AG08395 (cell line): ENCODE data around the gene MEIS1.
"Not testable (repeated sequence)": the region's sequence is repeated elsewhere in the genome, so short reads cannot be mapped to it uniquely, and the experiment has no call there.

Experiments
- DNase-seq: peaks from one replicate; pipeline ENCODE4 v3.0.0; 2012; ENCODE audit warnings: mixed read lengths, low spot score

The MEIS1 gene

GRCh38 chr2:66467718-66468117 lies 32.8 kb downstream of the MEIS1 start:
- no peak for DNase-seq

DNA sequence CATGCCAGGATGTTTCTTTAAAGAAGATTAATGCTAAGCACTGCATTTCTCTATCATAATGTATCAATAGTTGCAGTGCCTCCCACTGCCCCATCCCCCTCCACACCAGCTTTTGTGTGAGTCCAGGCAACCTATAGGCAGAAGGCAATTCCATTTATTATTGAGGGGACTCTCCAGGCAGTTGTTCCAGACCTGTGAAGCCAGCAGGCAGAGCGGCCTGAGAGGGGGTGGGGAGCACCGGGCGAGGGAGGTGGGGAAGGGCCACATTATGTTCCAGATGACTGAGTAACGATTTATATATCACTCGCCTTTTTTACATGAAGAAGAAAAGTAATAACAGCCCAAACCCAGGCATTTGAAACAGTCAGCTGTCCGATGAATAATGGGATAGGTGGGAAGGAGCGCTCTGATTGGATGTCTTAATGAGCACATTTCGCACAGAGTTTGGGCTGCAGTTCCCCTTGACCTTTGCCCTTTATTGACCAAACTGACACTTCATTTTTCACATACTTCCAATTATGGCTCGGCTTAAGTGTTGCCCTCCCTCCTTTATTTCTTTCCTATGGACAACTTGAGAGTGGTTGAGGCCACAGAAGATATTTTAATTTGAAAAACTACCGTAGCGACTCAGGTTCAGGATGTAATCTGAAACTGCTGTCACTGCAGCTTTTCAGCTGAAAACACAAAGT lies 34.4 kb downstream of the MEIS1 start:
- no peak for DNase-seq

DNA sequence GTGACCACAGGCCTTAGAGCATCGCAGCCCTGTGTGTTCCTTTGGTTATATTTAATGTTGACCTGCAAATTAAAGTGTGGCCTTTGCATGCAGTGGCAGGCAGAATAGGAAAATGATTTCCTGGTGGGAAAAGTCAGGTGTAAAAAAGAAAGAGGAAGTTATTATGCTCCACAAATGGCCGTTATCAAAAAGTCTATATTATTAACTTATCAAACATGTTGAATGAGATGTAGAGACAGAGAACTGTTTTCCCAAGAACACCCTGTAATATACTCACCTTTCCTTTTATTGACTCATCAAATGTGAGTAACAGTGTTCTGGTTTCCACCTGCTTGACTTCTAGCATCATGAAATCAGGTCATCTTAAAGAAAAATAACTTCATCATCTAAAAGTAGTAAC lies 35.3 kb downstream of the MEIS1 start:
- no peak for DNase-seq

DNA sequence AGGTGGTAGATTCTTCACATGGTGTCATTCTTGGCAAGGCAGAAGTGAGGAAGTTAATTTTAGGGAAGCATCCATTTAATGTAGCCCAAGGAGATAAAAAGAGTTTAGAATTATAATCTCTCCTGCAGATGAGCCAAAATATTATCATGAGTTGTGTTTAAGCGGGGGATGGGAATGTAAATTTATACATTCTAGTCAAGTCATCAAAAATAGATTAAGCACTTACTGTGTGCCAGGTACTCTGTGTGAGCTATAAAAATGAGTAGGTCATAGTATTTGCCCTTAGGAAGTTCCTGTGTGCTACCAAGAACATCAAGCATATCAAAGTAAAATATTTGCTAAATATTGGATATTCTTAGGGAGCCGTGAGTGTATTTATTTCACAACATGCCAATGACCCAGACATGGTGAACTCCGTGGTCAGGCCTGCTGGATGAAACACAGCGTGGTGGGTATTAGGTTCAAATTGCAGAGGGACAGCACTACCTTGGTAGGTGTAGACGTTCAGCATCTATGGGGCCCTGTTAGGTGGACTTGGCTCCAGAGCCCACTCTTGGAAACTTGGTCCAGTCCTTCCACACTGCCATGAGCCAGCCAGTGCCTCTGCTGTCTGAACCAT lies 37.4 kb downstream of the MEIS1 start:
- DNase-seq = no peak

DNA sequence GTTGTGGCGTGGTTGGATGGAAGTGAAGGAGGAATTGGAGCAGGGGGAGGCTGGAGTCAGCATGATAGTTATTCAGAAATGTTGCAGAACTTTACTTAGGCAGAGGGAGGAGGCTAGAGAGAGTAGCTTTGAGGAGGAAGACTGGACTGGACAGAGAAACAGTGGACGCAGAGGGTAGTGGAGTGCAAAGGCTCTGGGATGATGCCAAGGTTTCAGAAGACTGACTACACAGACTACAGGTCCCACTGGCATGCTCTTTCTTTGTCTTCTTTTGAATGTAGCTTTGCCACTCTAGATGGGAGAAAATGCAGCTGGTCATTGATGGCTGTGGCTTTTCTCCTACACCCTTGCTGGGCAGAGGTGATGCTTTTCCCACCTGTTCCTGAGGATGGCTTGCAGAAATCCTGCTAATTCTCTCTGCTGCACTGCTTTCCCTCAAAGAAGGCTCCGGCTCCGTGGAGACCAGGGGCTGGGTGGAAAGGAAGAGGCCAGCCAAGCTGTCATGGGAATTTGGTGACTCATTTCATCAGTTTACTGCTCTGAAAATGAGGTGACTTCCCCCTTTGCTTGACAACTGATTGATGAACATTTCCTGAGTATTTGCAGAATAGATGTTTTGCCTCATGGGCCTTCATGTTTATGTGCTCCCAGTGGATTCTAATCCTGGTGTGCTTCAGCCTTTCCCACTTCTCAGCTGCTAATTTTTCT lies 42.4 kb downstream of the MEIS1 start:
- DNase-seq = no peak

DNA sequence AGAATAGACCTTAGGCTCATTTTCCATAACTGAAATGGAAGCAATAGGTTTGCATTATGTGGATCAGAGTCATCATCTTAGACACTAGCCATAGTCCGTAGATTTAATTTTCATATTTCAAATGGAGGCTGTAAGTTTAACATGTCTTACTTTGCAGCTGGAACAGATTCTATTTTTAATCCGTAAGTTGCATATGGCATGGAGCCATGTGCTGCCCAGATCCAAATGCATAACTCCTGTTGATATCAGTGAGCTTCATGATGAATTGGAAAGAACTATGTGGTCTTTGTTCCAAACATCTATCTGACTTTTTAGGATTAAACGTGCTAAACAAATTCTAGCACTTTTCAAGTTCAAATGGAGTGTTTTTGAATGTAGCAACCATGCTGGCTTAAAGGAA lies 43.4 kb downstream of the MEIS1 start:
- no peak for DNase-seq

DNA sequence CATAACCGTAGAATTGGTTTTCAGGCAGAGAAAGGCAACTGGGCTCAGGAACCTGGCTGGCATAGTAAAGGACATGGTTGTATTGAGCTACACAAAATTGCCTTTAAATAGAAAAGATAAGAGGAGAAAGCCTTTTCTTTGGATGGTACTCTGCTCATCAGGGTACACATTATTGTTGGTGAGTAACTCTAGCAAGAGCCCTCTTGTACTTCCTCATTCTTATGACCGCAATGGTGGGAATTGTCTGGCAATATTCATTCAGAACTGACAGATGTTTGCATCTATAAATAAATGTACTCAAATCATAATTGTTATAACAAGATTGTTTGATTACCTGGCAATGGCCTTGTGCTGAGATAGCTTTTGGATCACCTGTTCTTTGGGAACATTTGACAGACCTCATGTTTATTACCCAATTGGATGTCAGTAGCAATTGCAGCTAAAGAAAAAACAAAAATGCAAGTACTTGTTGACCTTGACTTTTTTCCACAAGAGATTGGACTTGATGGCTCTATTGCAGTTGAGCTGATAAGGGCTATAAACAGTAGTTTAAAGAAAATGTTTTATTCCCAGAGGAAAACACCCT lies 43.9 kb downstream of the MEIS1 start:
- DNase-seq = no peak

- DNase-seq = no peak
Observed at GRCh38 chr2:66481100-66481549, 46.2 kb downstream of the MEIS1 start.

DNA sequence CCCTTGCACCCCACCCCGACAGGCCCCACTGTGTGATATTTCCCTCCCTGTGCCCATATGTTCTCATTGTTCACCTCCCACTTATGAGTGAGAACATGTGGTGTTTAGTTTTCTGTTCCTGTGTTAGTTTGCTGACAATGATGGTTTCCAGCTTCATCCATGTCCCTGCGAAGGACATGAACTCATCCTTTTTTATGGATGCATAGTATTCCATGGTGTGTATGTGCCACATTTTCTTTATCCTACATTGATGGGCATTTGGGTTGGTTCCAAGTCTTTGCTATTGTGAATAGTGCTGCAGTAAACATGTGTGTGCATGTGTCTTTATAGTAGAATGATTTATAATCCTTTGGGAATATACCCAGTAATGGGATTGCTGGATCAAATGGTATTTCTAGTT lies 50.3 kb downstream of the MEIS1 start:
- not testable (repeated sequence) for DNase-seq

DNA sequence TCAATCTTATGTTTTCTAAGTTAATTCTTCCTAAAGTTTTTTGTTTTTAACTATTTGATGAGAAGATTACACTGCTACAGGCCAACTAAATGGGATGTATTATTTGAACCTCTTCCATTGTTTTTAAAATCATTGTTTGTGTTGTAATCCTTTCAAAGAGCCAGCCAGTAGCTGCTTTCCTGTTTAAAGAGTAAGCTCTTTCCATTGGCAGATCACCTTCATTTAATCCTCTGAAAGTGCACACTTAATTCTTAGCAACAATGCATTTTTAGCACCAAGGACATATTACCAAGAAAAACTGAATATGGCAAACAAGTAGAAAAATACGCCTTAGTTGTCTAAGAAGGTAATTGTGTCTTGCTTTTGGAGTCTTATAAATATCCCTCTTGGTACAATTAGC lies 54.0 kb downstream of the MEIS1 start:
- DNase-seq = no peak

- DNase-seq = no peak
Observed at GRCh38 chr2:66489436-66489835, 54.5 kb downstream of the MEIS1 start.

DNA sequence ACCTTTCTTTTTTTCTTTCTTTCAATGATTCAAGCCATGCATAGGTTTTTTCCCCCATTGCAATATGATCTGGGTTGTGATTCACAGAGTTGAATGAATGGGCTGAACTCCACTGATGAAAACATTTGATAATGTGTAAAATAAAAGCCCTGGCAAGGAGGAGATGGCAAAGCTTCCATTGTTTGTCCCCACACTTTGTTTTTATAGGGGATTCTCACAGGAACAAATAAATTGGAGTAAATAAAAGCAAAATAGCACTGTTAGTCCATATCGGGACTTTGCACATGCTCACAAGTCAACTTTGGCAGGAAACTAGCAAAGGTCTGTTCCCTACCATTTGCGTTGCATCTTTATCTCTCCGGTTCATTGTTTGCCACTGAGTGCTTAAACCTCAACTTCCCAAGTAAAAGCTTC lies 55.7 kb downstream of the MEIS1 start:
- no peak for DNase-seq

DNA sequence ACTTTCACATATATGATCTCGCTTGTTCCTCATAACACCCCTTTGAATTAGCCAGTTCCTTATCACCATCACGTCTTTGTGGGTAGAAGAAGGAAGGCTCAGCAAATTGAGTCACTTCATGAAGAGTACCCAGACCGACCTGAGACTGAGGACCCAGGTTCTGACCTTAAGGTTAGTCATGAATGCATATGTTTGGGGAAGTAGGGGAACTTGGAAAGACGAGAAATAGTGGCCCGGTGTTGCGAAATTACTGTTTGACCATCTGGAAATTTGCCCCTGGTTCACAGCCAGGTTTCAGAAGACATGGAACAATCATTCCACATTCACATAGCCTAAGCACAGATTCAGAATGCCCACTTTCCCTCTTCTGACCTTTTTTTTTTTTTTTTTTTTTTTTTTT lies 59.8 kb downstream of the MEIS1 start:
- DNase-seq = peak; percentile 46

GRCh38 chr2:66495788-66496640 lies 61.1 kb downstream of the MEIS1 start:
- peak; percentile 91 for DNase-seq

GRCh38 chr2:66496670-66497420 lies 61.9 kb downstream of the MEIS1 start:
- no peak for DNase-seq

- DNase-seq = no peak
Observed at GRCh38 chr2:66497431-66498288, 62.7 kb downstream of the MEIS1 start.

DNA sequence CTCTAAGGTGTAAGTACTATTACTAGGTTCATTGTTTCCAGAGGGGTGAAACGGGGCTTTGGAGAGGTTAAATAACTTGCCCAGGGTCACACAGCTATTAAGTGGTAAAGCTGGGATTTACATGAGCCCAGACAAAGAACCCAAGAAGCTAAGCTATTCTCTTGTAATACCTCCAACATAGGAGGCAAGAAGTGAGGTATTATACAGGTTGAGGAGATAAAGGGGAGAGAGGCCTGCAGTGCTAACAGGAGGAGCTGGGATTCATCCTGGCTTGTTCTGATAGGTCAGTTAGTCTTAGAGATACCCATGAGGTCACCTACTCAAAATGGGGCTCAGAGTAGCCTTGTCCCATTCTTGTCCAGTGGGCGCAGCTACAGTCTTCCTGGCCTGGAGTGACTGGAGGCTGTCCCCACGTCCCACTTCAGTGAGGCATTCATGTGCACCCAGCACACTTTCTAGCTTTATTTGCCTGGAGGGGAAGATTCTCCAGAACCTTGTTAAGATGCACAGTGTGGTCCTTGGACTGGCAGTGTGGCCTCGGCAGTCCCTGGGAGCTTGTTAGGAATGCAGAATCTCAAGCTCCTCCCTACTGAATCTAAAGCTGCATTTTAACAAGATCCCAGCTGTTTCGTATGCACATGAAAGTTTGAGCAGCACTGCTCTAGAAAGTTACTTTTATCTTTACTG lies 63.5 kb downstream of the MEIS1 start:
- no peak for DNase-seq

DNA sequence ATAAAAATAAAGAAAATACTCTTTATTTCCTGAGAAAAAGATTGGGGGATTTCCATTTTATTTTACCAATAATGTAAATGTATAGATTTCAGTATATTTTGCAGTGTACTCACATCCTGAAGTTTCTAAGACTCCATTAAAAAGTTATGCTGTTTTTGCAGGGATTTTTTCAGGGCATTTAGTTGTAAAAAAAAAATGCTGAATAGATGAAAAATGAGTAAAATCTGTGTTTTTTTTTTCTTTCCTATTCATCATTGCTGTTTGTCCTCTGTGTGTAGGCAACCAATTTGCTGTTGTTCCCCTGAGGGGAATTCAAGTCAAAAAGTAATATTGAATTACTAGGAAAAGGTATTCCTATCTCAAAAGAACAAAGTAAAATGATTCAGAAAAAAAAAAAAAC lies 66.3 kb downstream of the MEIS1 start:
- no peak for DNase-seq

DNA sequence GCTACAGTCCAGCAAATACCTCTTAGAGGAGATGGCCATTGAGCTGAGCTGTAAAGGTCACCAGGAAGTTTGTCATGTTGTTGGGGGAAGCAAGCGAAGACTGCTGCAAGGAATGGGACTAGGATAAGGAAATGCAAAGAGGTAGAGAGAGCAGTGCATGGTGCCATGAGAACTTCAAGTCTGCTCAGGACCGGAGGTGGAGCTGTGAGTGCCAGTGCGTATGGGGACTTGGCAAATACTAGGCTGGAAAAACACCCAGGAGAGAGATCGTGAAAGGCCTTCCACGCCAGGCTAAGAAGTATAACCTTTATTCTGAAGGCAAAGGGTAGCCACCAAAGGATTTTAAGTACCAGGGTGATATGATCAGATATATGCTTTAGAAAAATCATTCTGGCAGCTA lies 71.3 kb downstream of the MEIS1 start:
- DNase-seq = no peak
